ENCODE measurements around the gene ZNF664.

Gene ZNF664

DNA sequence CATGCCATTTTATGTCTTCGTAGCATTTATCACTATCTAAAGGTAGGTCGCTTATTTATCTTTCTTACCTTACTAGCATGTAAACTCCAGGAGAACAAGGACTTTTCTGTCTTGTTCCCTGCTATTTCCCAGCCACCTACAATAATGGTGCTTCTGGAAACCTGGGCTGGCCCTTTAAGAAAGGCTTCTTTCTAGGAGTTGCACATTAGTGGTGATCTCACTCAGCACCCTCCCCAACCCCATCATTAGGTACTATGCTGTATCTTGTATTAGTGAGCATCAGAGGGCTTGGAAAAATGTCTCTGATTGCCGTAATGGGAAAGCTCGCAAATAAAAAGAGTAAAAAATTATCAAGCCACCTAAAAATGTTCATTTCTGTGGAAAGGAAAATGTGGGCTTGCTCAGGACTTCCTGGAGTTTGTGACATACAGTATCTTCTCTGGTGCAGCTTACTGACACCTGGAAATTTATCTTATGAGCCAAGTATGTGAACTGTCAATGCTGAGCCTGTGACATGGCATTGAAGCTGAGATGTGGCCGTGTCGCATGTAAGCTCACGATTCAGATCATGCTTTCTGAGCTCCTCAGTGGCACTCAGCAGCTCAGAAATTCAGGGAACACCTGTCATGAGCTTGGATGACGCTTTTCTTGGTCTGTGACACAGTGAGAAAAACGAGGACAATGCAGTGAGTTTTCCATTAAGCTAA lies 12.8 kb upstream of the ZNF664 start:
- DNase-seq = no peak

DNA sequence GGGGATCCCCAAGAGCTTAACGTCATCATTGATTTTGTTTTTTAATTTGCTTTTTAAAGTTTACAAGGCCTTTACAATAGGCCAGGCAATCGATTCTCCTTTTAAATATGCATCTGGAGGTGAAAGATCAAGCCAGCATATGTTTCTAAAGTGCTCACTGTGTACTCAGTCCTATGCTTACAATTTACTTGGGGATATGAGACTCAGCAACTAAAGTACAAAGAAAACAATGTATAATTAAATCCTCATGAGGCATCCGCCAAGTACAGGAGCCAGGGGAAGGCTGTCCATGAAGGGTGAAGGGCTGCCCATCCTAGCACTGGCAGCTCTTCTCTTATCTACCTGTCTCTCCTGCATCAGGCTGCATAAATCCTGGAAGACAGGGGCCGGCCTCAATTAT lies 12.2 kb upstream of the ZNF664 start:
- no peak for DNase-seq

DNA sequence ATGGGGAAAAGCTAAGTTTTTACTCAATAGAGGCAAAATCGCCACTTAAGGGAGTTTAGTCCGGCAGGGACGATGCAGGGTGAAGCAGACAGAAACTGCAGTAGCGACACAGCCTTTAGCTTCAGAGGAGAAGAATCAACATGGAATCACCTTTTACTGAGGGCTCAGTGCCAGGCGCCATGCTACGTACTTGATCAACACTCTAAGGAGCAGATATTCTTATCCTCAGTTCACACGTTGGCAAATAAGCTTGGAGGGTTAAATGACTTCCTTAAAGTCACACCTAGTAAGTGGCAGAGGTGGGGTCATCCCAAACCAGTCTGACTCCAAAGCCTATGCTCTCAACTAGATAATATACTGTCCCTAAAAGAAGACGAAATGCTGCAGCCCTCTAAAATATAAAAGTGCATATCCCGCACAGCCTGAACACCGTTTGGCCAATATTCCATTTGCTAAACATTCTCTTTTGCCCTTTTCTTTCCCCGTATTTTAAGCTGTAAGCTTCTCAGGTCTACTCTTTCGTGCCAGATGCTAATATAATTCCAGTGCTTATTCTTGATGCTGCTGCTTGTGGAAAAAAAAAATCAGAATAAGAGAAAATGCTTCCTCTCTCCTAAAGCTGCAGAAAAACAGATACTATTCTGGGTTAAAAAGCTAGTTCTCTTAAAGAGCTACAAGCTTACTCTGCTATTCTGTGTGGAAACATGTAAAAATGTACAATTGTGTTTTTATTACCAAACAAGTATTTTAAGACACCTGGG lies 11.2 kb upstream of the ZNF664 start:
- no peak for DNase-seq

DNA sequence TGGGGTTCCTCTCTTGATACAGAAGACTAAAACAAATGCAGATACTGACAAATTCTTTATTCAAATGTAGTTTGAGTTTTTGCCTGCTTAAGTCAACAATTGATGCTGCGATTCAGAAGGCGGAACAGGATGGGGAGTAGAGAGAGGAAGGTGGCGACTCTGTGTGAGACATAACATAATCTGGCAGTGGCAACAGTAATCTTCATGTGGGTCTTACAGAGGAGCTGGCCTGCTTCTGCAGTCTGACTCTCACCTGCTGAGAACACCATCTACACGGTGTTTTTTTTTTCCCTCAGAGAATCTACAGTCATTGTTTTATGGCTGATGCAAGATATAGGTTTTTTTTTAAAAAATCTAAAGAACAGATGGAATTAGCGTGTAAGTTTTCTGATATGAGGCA lies 10.5 kb upstream of the ZNF664 start:
- DNase-seq = no peak

DNA sequence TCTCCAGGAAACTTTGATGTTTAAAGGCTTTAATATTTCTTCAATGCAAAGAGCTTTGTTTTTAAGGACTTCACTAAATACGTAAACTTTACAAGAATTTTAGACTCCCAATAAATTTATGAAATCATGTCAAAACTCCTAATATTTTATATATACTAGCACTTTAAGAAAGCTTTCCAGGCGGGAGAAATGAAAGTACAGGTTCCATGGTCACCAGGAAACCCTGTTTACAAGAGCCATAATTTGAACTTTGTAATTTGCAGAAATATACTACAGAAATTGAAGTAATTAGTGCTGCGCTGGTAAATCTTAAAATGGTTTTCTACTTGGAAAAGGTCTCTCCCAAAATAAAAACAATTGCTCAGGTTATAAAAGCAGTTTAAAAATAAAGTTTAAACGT lies 9.2 kb upstream of the ZNF664 start:
- DNase-seq = no peak

DNA sequence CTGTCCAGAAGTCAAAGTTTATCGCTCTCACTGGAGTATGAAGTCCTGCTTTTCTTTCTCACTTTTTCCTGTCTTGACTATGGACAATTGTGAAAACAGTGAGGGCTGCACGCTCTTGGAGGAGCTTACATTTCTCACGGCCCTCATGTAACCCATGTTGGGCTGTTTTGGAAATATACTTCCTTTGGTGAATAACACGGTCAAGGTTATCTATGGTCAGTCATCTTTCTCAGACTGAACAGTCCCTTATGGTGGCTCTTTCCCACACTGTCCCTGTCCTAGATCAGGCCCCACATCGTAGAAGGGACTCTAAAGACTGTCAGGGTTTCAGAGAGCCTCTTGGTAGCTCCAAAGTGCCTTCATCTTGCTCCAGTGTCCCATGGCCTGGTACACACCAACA lies 7.6 kb upstream of the ZNF664 start:
- DNase-seq = no peak

DNA sequence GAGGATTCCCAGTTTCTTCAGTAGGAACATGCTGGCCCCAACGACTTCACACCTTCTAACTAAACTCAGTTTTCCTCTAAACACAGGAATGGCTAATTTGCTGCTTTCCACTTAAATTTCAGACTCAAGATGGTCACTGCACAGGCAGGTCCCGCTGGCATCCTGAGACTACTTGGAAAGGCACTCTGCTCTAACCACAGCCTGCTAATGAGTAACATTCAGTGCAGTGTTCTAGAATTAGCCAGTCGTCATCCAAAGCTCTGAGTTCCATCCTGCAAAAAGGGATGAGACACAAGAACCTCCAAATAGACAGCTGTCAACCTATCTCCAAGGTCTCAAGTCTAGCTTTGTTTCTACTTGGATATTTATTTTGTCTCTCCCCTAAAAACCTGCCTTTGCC lies 6.4 kb upstream of the ZNF664 start:
- DNase-seq = no peak

DNA sequence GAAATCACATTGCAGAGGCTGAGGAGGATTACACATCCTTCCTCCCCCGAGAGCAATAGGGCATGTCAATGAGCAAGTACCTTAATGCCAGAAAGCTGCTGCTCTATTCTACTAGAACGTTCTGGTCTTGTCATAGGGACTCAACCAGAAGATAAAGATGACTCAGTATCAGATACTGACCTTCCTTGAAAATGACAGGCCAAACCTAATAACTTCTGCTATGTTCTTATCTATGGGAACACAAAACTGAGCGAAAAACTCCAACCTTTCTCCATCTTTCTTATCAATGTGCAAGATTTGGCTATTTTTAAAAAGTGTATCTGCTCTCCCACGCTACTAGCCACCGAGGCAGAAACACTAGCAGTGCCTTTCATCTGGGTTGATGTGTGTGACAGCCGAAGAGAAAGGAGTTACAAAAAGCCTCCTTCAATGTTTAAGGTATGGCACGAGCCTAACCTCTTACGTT lies 5.9 kb upstream of the ZNF664 start:
- no peak for DNase-seq

DNA sequence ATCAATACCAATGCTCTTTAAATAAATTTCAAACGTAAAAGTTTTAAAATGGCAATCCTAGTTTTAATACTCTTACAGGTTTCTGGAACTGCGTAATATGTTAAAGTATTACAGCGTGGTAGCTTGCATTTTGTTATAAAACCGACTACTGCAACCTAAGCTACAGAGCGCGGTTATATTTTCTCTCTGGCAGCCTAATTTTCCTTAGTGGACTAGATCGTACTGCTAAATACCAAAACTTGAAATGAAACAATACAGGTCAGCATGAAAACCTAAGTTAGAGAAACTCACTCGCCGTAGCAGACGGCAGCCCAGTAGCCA lies 1.6 kb upstream of the ZNF664 start:
- no peak for DNase-seq

DNA sequence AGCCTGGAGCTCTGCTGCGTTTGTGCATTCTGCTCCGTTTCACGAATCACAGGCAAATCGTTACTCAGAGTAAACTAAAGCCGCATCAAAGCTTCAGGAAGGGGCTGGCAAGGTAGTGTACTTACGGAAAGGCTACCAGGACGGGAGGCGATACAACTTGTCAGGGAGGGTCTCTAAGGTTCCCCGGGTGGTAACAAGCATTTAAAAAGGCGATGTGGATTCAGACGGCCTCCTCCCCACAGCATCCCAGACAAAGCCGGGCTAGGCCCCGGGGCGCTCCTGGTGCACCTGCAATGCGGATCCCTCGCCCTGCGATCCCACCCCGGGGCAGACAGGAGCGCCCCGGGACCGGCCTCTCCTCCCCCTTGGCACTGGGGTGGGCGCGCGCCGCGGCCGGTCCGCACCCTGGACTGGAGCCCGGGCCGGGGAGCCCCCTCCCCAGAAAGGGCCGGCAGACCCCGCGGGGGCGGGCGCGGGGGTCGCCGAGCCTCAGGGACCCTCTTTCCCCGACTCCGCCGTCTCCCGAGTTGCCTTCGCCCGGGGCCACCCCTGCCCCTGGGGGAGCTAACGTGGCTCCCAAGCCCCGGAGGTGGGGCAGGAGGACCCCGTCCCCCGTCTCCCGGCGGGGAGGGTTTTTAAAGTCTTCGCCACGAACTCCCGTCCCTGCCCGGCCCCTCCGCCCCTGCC lies 1.1 kb upstream of the ZNF664 start:
- peak; percentile 24 for DNase-seq

DNA sequence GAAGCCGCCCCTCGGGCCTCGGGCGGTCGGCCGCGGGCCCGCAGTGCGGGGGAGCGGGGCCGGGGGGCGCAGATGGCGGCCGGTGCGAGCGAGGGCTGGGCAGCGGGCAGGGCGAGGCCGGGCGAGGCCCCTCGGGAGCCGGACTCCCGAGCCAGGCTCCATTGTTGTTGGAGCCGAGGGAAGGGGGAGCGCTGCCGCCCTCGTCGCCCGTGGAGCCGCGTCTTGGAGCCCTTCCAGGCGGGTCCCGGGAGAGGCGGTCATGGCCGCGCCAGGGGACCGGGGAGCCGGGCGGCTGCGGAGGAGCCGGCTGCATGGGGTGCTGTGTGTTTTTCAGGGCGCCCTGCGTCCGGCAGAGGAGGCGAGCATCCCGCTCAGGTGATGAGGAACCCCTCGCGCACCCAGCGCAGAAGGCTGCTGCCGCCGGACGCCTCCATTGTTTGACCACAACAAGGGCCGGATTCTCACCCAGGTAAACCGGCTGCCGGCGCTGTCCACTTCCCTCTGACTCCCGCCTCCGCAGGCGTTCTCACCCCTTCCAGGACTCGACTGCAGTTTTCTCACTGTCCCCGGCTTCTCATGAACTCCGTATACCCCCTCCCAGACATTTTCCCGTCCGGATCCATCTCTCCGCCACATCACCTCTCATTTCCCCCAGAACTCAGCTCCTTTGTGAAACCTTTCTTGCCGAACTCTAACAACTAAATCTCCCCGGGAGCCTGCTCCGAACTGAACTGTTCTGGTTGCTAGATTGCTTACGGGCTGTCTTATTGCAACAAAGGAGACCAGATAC lies 732 bp downstream of the ZNF664 start:
- peak; percentile 7 for DNase-seq

DNA sequence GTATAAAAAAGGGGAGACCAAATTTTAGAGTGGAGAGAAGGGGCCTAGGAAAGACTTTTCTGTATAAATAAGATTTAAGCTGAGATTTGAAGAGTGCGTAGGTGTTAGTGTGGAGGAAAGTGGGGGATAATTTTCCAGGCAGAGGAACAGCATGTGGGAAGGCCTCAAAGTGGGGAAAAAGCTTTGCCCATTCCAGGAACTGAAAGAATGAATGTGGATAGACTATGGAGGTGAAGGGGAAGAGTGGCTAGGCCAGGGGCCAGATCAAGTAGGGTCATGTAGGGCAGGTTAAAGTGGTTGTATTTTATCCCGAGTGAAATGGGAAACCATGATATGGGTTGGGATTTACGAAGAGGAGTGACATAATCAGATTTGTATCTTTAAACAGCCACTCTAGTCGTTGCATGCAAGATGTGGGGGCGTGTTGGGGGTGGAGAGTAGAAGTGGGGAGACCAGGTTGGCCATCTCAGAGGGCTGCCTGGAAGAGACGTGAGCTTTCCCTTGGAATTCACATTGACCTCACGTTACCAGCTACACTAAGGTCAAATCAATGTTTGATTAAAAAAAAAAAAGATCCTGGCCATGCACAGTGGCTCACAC lies 3.3 kb downstream of the ZNF664 start:
- DNase-seq = no peak

DNA sequence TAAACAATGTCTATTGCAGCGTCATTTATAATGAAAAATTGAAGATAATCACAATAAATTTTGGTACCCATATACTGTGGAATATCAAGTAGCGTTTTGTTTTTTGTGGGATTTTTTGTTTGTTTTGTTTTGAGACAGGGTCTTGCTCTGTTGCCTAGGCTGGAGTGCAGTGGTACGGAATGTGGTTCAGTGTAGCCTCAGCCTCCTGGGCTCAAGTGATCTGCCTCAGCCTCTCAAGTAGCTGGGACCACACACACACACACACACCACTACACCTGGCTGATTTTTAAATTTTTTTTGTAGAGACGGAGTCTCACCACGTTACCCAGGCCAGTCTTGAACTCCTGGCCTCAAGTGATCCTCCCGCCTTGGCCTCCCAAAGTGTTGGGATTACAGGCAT lies 6.6 kb downstream of the ZNF664 start:
- DNase-seq = no peak

DNA sequence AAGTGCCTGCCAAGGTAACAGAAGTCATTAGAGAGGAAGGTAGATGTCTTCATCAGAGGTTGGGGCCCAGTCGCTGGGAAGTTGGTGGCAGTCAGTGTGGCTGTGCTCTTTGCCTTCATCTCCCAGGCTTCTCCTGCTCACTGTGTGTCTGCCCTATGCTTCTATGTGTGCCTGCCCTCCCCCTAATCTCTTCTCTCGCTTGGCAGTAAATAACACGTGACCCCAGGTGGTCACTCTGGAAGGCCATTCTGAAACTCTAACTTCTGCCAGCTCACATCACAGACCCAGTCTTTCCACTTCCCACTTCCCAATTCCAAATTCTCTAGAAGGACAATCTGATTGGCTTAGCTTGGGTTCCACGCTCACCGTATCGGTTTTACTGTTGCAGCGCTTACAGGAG lies 9.3 kb downstream of the ZNF664 start:
- DNase-seq = no peak

DNA sequence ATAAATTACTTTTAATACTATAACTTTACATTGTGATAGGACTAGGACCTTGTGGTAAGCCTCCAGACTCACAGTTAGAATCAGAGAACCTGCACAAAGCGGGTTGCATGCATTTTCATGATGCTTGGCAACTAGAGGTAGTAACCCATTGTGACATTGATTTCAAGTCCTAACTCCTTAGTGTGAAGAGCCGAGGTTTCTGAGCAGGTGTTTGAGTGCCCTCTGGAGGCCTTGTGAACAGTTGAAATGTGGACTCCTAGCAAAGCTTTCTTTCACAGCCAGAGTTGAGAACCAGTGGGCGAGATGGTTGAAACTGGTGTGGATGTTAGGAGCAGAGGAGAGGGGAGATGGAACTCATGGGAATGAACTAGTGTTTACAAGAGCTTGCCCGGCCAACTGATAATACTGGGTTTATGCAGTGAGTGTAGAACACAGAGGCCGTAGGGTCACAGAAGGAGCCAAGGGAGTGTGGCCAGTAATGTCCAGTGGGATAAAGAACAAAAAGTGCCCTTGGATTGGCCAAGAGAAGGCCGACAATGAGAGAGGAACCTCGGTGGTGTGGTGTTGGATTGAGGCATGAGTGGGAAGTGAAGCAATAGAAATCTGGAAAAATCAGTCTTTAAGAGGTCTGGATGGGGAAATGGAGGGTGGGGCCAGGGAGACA lies 10.9 kb downstream of the ZNF664 start:
- peak; percentile 39 for DNase-seq

DNA sequence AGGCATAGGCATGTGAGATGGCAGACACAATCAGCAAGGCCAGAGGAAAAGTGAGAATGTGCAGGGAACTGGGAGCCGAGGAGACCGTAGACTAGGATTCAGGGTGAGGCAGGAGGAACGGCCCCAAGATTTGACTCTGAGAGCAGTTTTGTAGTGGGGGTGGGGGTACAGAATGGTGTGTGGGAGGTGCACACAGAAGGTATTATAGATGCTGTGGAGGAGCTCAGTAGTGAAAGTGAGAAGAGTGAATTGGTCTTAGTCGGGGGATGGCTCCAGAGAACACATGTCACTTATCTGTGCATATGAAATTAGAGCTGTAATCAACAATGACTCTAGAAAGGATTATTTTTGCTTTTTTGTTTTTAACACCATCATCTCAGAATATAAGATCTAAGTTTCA lies 11.9 kb downstream of the ZNF664 start:
- DNase-seq = no peak

DNA sequence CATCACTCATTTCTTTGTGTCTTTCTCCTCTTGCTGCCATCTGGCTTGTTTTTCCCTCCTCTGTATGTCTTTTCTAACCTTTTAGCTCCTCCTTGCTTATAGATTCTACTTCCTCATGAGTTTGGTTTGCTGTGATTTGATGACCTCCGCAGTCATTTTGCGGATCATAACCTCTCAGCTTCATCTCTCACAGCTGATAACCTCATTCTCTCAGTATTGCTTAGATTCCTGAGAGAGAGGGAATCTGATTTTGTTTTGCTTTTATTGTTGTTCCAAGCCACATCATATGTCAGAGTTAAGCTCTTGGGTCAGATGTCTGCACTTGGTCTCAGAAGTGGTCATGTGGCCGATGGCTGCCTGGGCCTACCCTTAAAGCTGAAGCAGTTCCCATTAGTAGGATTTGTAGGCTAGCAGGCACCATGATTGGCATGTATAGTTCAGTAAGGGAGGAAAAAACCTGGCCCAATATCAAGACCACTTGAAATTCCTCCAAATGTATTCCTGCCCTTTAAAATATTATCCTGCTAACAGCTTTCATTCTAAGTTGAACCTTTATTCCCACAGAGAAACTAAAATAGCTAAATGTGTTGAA lies 13.5 kb downstream of the ZNF664 start:
- DNase-seq = no peak

DNA sequence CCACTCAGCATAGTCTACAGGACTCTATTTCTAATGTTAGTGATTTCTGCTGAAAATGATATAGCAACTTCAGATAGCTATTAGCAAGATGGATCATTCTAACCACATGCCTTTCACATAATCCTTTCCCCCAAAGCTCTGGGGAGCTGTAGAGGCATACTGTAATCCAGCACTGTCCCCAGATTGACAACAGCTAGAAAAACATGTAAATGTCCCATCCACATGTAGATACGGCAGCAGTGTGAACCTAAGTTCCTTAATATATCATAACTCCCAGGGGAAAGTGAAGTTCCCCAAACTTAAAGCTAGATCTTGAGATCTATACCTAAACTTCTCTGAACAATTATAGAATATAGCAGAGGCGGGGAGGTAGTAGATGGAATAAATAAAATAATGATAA lies 14.0 kb downstream of the ZNF664 start:
- DNase-seq = no peak

DNA sequence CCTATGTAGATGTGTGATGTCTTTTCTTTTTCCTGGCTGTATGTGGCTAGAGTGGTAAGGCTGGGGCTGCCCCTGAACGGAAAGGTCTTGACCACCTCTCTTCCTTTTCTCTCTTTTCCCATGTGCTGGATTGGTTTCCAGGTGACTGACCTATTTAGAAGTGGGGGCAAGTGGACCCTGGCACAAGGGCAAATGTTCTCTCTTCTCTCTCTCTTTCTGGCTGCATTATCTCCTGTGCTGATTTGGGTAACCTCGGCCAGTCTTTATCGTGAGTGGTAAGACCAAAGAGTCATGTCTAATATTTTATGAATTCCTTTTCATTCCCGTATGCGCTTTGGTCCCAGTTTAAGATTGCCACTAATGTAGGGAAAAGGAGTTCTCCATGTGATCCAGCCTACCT lies 16.2 kb downstream of the ZNF664 start:
- DNase-seq = no peak

DNA sequence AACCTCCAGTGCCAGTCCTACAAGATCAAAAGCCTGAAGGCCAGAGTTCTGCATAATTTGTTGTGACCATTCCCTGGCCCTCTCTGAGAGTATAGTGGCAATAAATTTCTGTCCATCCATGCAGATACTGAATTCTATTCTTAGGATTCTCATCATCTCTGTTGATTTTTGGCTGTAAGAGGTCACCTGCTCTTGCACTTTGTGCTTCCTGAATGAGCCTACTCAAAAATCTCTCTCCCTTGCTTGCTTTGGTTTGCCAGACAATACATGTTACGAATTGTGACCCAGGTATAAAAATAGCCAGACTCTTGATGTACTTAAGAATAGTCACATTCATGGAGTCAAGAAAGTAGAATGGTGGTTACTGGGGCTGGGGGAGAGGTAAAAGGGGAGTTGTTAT lies 16.7 kb downstream of the ZNF664 start:
- no peak for DNase-seq

DNA sequence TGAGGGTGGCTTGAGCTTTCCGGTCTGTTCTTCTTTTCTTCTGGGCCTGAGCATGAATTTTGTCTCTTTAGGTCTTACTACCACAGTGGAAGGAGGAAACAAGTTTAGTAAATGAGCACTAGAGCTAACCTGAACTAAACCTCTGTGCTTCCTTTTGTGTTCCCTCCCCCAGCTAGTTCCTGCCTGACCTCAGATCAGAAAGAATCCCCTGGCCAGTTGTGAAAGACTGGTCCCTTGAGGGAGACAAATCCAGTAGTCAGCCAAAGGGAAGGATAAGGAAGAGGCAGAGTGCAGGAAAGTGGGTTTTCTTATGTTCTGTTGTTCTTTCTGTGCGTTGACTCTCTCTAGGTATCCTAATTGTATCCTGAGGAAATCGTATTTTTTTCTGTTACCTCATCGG lies 17.5 kb downstream of the ZNF664 start:
- DNase-seq = no peak

DNA sequence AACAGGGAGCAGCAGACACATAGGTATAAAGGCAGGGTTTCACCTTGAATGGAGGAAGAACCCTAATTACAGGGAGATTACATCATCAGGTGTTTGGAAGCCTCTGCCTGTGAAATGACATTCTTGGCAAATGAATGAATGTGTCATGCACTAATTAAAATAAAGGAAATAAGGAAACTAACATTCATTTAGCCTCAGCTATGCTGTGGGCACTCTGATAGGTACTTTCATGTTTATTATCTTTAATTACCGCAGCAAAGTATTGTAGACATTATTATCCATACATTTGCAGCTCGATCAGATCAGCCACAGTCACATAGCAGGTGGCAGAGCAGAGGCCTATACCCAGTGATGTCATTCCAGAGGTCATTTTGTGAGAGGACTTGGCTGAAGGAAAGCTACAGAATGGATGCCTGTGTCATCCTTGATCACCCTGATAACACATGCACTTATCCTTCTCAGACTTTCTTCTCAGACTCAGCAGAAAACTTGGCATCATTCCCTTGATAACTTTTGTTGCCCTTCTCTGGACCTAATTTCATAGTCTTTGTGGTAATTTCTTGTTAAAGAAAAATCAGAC lies 18.4 kb downstream of the ZNF664 start:
- no peak for DNase-seq
